Prostate gland (tissue), 2 donors: Measurements from ENCODE around the gene PRPF6. TPM values are rescaled to one million over a fixed set of nuclear protein-coding genes. Genes with fewer than 3 reads are reported as not detected.

ENCODE experiments used
- DNase-seq: peaks from one replicate; pipeline ENCODE4 v3.0.0-alpha.2; 2019; ENCODE audit warnings: low spot score
- H3K27ac ChIP-seq, 2 donors: fragments of 200-600 bp; sonication (generic); 2 replicates each; pipeline ENCODE4 v1.5.1; 2017 to 2019
- H3K27me3 ChIP-seq: fragments of 200-600 bp; sonication (generic); replicated peaks from 2 replicates; pipeline ENCODE4 v1.5.1; 2019; ENCODE audit not compliant: insufficient read depth
- H3K36me3 ChIP-seq, 2 donors: fragments of 200-600 bp; sonication (generic); 1 replicate in 1 of 2; 2 replicates in 1 of 2; pipeline versions ENCODE4 v1.5.1 to v1.8.1; 2017 to 2019
- H3K4me1 ChIP-seq: fragments of 200-600 bp; sonication (generic); replicated peaks from 2 replicates; pipeline ENCODE4 v1.5.1; 2019
- H3K4me3 ChIP-seq, 2 donors: fragments of 200-600 bp; sonication (generic); 2 replicates each; pipeline ENCODE4 v1.5.1; 2017 to 2019
- H3K9me3 ChIP-seq: fragments of 200-600 bp; sonication (generic); 2 replicates; pipeline ENCODE4 v1.5.1; 2017
- CTCF ChIP-seq, 4 experiments: fragments of 200-600 bp in 2 of 4; fragments of 450-650 bp in 2 of 4; sonication (generic) in 2 of 4; IDR thresholded peaks; 1 replicate in 3 of 4; 2 replicates in 1 of 4; pipeline ENCODE4 v1.5.1; 2016 to 2019; ENCODE audit warnings: antibody characterized with exemption in 4 of 4, mild to moderate bottlenecking in 2 of 4, moderate library complexity in 2 of 4
- POLR2A ChIP-seq: fragments of 450-650 bp; IDR thresholded peaks from one replicate; pipeline ENCODE4 v1.6.1; 2016; ENCODE audit warnings: antibody characterized with exemption, mild to moderate bottlenecking
- POLR2AphosphoS5 ChIP-seq: sonication (generic); formaldehyde crosslinking; IDR thresholded peaks from one replicate; pipeline ENCODE4 v1.6.1; 2017; ENCODE audit warnings: antibody characterized with exemption
- WGBS: methylation state at CpG from one replicate; pipeline ENCODE4 v1.1.5; 2018; 5-methylcytosine and 5-hydroxymethylcytosine counted together
- intact Hi-C: fragments of 100-400 bp; cut with DNase I; formaldehyde crosslinking; loops from one replicate; pipeline ENCODE4 v1.14.2; 2022
- total RNA-seq, 2 donors: library from RNA; depleted of rRNA; stranded (reverse); fragments of >200 nt; gene quantifications; one replicate each; pipeline ENCODE4 v1.1.0, GENCODE V29; 2016

Gene PRPF6
- total RNA-seq, 2 donors from 2014 or later, result 60.9 to 99.6 TPM

DNA sequence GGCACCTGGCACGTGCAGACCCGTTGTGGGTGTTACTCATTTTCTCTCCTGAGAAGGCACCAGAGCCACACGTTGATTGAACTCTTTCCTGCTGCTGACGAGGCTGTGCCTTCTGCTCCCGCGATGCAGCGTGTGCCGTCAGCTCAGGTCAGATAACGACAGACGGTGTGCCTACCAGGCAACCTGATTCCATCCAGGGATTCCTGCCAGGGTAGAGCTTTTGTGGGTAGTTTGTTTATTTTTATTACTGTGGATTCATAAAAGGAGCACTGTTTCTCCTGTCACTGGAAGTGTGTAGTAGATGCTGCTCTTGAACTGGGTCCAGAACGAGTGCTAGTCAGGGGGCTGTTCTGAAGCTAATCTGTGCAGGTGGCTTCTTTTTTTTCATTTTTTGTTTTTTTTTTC is 20.7 kb downstream of the PRPF6 start:
- H3K36me3 ChIP-seq, result peaks cover 12 to 28% of the 10 kb centered on the region in 2 donors
- TF ChIP-seq CTCF (IDR thresholded peaks at IDR 0.05), result no peak
- peak; percentile 52 for TF ChIP-seq POLR2AphosphoS5
- 20% methylated on average over 11 of the region's 11 CpGs for WGBS

DNA sequence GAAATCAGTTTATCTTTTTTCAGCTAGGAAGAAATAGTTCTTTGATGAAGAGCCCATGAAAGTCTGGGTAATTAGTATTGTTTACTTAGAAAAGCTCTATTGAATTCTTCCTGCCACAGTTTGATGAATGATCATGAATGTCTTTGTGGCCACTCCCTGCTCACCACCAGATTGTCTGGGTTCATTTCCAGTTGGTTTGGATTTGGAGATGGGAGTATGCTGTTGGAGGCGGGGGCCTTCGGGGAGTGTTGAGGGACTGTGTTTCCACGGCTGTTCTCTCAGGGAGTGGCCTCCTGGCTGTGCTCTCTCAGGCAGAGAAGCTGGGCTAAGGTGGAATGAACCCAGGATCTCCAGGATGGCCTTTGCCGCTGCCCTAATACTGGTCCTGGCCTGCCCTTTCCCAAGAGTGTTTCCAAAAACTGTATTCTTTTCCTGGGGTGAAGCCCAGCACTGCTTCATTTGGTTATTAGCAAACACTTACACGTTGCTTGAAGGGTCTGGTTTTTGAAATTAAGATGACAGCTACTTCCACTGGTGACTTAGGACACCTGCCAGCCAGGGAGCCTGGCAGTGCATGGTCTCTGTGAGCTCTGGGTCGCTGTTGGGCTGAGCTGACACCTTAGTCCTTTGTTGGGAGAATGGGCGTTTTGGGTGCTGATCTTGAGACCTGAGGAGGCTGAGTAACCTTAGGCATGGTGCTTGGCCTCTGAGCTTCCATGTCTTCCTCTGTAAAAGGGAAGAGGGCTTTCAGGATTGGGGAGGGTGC is 23.2 kb downstream of the PRPF6 start:
- WGBS, result 57% methylated on average over 7 of the region's 7 CpGs
- no peak for DNase-seq
- Histone ChIP-seq H3K4me3 (no peak overlapping the region), H3K27me3 (no peaks in the 10 kb centered on the region), H3K4me1 (no peaks in the 10 kb centered on the region), H3K27ac (no peak overlapping the region), H3K36me3 (peaks cover 8 to 21% of the 10 kb centered on the region in 2 donors), H3K9me3 (no peaks in the 10 kb centered on the region)
- intact Hi-C loops, result no loop called here
- TF ChIP-seq POLR2A (no peak), CTCF (IDR thresholded peaks at IDR 0.05) (no peak), POLR2AphosphoS5 (no peak)

More for the DNA sequence above, 20.7 kb downstream of the PRPF6 start:
- Histone ChIP-seq H3K4me3 (no peak overlapping the region), H3K27ac (no peak overlapping the region), H3K9me3 (no peaks in the 10 kb centered on the region), H3K27me3 (no peaks in the 10 kb centered on the region), H3K4me1 (no peaks in the 10 kb centered on the region)
- DNase-seq, result peak; percentile 59
- intact Hi-C loops, result no loop called here

GRCh38 chr20:64005394-64005793 is 24.5 kb downstream of the PRPF6 start:
- Histone ChIP-seq H3K4me3 (no peak overlapping the region), H3K9me3 (no peaks in the 10 kb centered on the region), H3K36me3 (peaks cover 10 to 16% of the 10 kb centered on the region in 2 donors), H3K4me1 (no peaks in the 10 kb centered on the region), H3K27me3 (no peaks in the 10 kb centered on the region), H3K27ac (no peak overlapping the region)
- WGBS, result 86% methylated on average over 6 of the region's 6 CpGs
- TF ChIP-seq POLR2A (no peak), CTCF (IDR thresholded peaks at IDR 0.05) (no peak), POLR2AphosphoS5 (no peak)
- intact Hi-C loops, result no loop called here
- DNase-seq, result no peak

DNA sequence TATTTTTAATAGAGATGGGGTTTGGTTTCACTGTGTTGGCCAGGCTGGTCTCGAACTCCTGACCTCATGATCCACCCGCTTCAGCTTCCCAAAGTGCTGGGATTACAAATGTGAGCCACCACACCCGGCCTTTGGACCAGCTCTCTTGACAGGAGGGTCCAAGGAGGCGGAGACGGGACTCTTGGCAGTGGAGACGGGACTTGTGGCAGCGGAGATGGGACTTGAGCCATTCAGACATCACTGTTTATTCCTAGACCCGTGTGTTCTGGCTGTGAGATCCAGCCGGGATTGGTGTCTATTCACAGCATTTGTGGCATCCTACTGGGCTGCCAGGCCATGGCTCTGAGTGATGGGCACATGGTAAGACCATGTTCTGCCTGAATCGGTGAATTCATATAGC is 25.6 kb downstream of the PRPF6 start:
- DNase-seq, result no peak
- no peaks in the 10 kb centered on the region for H3K9me3 ChIP-seq
- no peak overlapping the region for H3K27ac ChIP-seq
- no peak overlapping the region for H3K4me3 ChIP-seq
- 83% methylated on average over 10 of the region's 10 CpGs for WGBS
- H3K27me3 ChIP-seq, result no peaks in the 10 kb centered on the region
- no peaks in the 10 kb centered on the region for H3K4me1 ChIP-seq
- TF ChIP-seq POLR2AphosphoS5 (no peak), POLR2A (no peak), CTCF (IDR thresholded peaks at IDR 0.05) (no peak)
- intact Hi-C loops, result no loop called here
- H3K36me3 ChIP-seq, result peaks cover 10 to 25% of the 10 kb centered on the region in 2 donors

DNA sequence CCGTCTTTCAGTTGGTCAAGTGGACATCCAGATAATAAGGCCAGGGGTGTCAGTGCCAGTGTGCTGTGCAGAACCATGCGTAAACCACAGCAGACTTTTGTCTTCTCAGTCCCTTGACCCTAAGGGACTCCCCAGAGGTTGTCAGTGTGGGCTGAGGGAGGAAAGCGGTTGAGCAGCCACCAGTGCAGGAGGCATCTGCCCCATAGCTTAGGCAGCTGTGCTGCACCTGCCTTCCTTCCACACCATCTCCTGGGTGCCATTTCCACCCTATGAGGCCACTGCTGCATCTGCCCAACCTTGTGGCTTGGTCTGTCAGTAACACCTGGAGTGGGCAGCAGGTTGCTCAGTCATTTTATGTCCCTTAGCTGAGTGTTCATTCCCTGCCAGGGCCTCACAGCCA is 26.0 kb downstream of the PRPF6 start:
- Histone ChIP-seq H3K9me3 (no peaks in the 10 kb centered on the region), H3K4me3 (no peak overlapping the region), H3K36me3 (peaks cover 10 to 26% of the 10 kb centered on the region in 2 donors), H3K27ac (no peak overlapping the region), H3K4me1 (no peaks in the 10 kb centered on the region), H3K27me3 (no peaks in the 10 kb centered on the region)
- WGBS, result 100% methylated on average over 3 of the region's 3 CpGs
- intact Hi-C loops, result no loop called here
- TF ChIP-seq POLR2AphosphoS5, result no peak
- DNase-seq, result no peak
